IPS-NIHi7 (cell line): Measurements from ENCODE around the gene C19orf53.

Source experiments
- DNase-seq: peaks from one replicate; pipeline ENCODE4 v3.0.0; 2012; ENCODE audit warnings: mixed read lengths; ENCODE audit errors: extremely low spot score

Gene C19orf53

GRCh38 chr19:13826652-13827235 is 52.5 kb downstream of the C19orf53 start:
- no peak for DNase-seq

- no peak for DNase-seq
Measured at GRCh38 chr19:13827656-13828055, 53.4 kb downstream of the C19orf53 start.
